Mesenchymal stem cell (in vitro differentiated cells and primary cell): ENCODE data around the gene MBTPS1.

Experiments
- DNase-seq: peaks from one replicate; pipeline ENCODE4 v3.0.0-alpha.2; 2013
- H2AFZ ChIP-seq: one replicate; pipeline ENCODE4 v1.6.1; 2013; ENCODE audit warnings: low read depth, mild to moderate bottlenecking, control low read depth, inconsistent platforms, low read length, moderate library complexity
- H2AK5ac ChIP-seq: 2 replicates; pipeline ENCODE4 v1.6.1; 2013; ENCODE audit warnings: low read length, moderate library complexity, mild to moderate bottlenecking, inconsistent platforms; ENCODE audit not compliant: severe bottlenecking
- H2BK120ac ChIP-seq: one replicate; pipeline ENCODE4 v1.6.1; 2013; ENCODE audit warnings: low read depth, mild to moderate bottlenecking, inconsistent platforms, low read length, moderate library complexity
- H2BK12ac ChIP-seq, 2 experiments: one replicate each; pipeline ENCODE4 v1.6.1; 2013; ENCODE audit warnings: inconsistent platforms in 2 of 2, low read length in 2 of 2, mild to moderate bottlenecking in 2 of 2, moderate library complexity in 2 of 2, control low read depth in 1 of 2
- H2BK15ac ChIP-seq: one replicate; pipeline ENCODE4 v1.6.1; 2013; ENCODE audit warnings: mild to moderate bottlenecking, low read depth, inconsistent platforms; ENCODE audit not compliant: poor library complexity, severe bottlenecking
- H2BK5ac ChIP-seq: 2 replicates; pipeline ENCODE4 v1.6.1; 2013; ENCODE audit warnings: low read depth, mild to moderate bottlenecking, low read length, control low read depth, inconsistent platforms; ENCODE audit not compliant: poor library complexity, severe bottlenecking
- H3K14ac ChIP-seq, 2 experiments: one replicate each; pipeline ENCODE4 v1.6.1; 2013; ENCODE audit warnings: inconsistent platforms in 2 of 2, low read length in 2 of 2, control low read depth in 1 of 2, mild to moderate bottlenecking in 1 of 2, moderate library complexity in 1 of 2
- H3K18ac ChIP-seq, 2 experiments: one replicate each; pipeline ENCODE4 v1.6.1; 2013; ENCODE audit warnings: inconsistent platforms in 2 of 2, low read length in 2 of 2, control low read depth in 1 of 2, low read depth in 1 of 2, mild to moderate bottlenecking in 1 of 2
- H3K23ac ChIP-seq, 2 experiments: one replicate each; pipeline ENCODE4 v1.6.1; 2013; ENCODE audit warnings: inconsistent platforms in 2 of 2, low read length in 2 of 2, mild to moderate bottlenecking in 2 of 2, moderate library complexity in 2 of 2, control low read depth in 1 of 2
- H3K27ac ChIP-seq: 2 replicates; pipeline ENCODE4 v1.5.1; 2013; ENCODE audit warnings: mild to moderate bottlenecking, moderate library complexity, low read length, control low read depth, inconsistent platforms; ENCODE audit not compliant: poor library complexity, severe bottlenecking
- H3K27me3 ChIP-seq, 2 experiments: 2 replicates each; pipeline versions ENCODE4 v1.6.1 to v1.7.0; 2013; ENCODE audit warnings: low read length in 2 of 2, mild to moderate bottlenecking in 2 of 2, moderate library complexity in 2 of 2, control low read depth in 1 of 2, inconsistent platforms in 1 of 2; ENCODE audit not compliant: control insufficient read depth in 1 of 2, insufficient read depth in 1 of 2
- H3K36me3 ChIP-seq, 2 experiments: 2 replicates each; pipeline versions ENCODE4 v1.6.1 to v1.7.0; 2013; ENCODE audit warnings: low read length in 2 of 2, control low read depth in 1 of 2, inconsistent platforms in 1 of 2, low read depth in 1 of 2, mild to moderate bottlenecking in 1 of 2; ENCODE audit not compliant: insufficient read depth in 2 of 2, control insufficient read depth in 1 of 2
- H3K4ac ChIP-seq, 2 experiments: one replicate each; pipeline ENCODE4 v1.6.1; 2013; ENCODE audit warnings: inconsistent platforms in 2 of 2, low read length in 2 of 2, mild to moderate bottlenecking in 2 of 2, moderate library complexity in 2 of 2, control low read depth in 1 of 2, low read depth in 1 of 2
- H3K4me1 ChIP-seq: 2 replicates; pipeline ENCODE4 v1.6.1; 2013; ENCODE audit warnings: low read depth, low read length, control low read depth; ENCODE audit not compliant: control insufficient read depth, insufficient read depth
- H3K4me2 ChIP-seq: 2 replicates; pipeline ENCODE4 v1.6.1; 2013; ENCODE audit warnings: low read length, mild to moderate bottlenecking, inconsistent platforms; ENCODE audit not compliant: poor library complexity, severe bottlenecking
- H3K4me3 ChIP-seq, 2 experiments: 2 replicates each; pipeline versions ENCODE4 v1.5.1 to v1.7.0; 2013; ENCODE audit warnings: low read length in 2 of 2, mild to moderate bottlenecking in 2 of 2, control low read depth in 1 of 2, low read depth in 1 of 2; ENCODE audit not compliant: insufficient read depth in 1 of 2
- H3K79me1 ChIP-seq: replicated peaks from 2 replicates; pipeline ENCODE4 v1.6.1; 2013; ENCODE audit warnings: mild to moderate bottlenecking, control low read depth, low read length, inconsistent platforms; ENCODE audit not compliant: poor library complexity, severe bottlenecking
- H3K9ac ChIP-seq: 2 replicates; pipeline ENCODE4 v1.7.0; 2013; ENCODE audit warnings: mild to moderate bottlenecking, low read length, moderate library complexity
- H3K9me3 ChIP-seq: 2 replicates; pipeline ENCODE4 v1.7.0; 2013; ENCODE audit warnings: mild to moderate bottlenecking, low read length; ENCODE audit not compliant: control insufficient read depth
- H4K8ac ChIP-seq: one replicate; pipeline ENCODE4 v1.6.1; 2013; ENCODE audit warnings: inconsistent platforms, mild to moderate bottlenecking, low read length, moderate library complexity
- H4K91ac ChIP-seq: one replicate; pipeline ENCODE4 v1.6.1; 2013; ENCODE audit warnings: mild to moderate bottlenecking, low read length, inconsistent platforms
- WGBS: methylation state at CpG from one replicate; pipeline ENCODE4 v1.1.7; 2013; ENCODE audit warnings: mixed read lengths; 5-methylcytosine and 5-hydroxymethylcytosine counted together

Gene MBTPS1

DNA sequence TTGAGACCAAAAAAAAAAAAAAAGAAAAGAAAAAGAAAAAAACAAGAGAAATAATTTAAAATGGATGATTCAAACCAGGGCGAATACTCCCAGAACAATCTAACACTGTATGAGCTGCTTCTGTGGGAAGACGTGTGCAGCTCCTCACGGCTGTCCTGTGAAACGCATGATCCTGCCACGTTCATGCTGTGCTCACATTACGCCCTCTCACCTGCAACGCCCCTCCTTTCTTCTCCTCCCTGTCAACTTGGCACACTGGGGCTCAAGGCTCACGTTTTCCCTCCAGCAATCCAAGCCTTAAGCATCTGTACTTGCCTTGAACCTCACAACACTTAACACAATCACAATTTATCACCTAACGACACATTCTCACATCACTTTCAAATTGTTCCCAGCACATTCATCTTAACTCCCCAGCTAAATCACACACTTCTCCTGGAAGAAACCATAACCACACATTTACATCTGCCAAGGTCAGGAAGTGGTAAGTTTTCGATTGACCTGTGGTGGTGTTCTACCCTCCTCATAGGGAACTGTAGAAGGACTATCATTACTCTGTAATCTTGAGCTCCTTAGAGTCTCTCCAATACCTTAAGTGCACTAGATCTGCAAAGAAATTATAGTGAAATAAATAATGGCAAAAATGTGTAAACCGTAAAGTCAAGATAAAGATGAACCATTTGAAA is 29.1 kb downstream of the MBTPS1 start:
- Histone ChIP-seq H3K9ac (no peak overlapping the region), H2BK5ac (no peak overlapping the region), H3K14ac (no peak overlapping the region), H3K18ac (no peak overlapping the region), H3K4me1 (no peaks in the 10 kb centered on the region), H2BK12ac (no peak overlapping the region), H3K36me3 (peaks cover 54 to 94% of the 10 kb centered on the region in 2 experiments), H3K4ac (no peak overlapping the region), H3K4me2 (no peak overlapping the region), H3K79me1 (peaks cover 14% of the 10 kb centered on the region), H2AK5ac (no peak overlapping the region), H2BK120ac (no peak overlapping the region), H3K27me3 (no peaks in the 10 kb centered on the region), H3K27ac (no peak overlapping the region), H2BK15ac (no peak overlapping the region), H3K4me3 (no peak overlapping the region), H3K23ac (no peak overlapping the region), H4K91ac (peak overlapping the region; percentile 56), H4K8ac (peak overlapping the region; percentile 31), H2AFZ (no peak overlapping the region), H3K9me3 (no peaks in the 10 kb centered on the region)
- WGBS: 91% methylated on average over 10 of the region's 11 CpGs
- no peak for DNase-seq

DNA sequence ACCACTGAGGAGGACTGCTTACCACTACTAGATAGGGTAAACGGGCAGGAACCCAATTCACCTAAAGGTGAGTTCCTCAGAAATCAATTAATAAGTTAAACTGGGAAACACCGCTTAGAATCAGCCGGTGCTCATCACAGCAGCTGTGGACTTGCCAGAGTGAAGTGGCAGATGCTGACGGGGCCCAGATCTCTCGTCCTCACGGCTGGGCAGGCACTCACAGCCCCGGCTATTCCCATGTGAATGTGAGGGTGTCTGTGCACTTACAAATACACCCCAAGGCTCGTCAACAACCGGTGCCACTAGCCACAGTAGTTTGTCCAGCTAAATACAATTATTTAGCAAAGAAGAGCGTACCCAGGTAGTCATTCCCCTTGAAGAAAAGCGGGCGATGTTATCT is 29.7 kb downstream of the MBTPS1 start:
- no peak for DNase-seq
- Histone ChIP-seq H3K4me1 (no peaks in the 10 kb centered on the region), H2AK5ac (no peak overlapping the region), H3K9ac (no peak overlapping the region), H2BK15ac (no peak overlapping the region), H2BK5ac (no peak overlapping the region), H2BK12ac (no peak overlapping the region), H3K27ac (no peak overlapping the region), H3K27me3 (no peaks in the 10 kb centered on the region), H3K4me3 (no peak overlapping the region), H4K91ac (no peak overlapping the region), H3K23ac (no peak overlapping the region), H3K14ac (no peak overlapping the region), H3K4me2 (no peak overlapping the region), H3K79me1 (peaks cover 17% of the 10 kb centered on the region), H2BK120ac (no peak overlapping the region), H3K18ac (no peak overlapping the region), H2AFZ (no peak overlapping the region), H3K36me3 (peaks cover 57 to 94% of the 10 kb centered on the region in 2 experiments), H3K9me3 (no peaks in the 10 kb centered on the region), H4K8ac (no peak overlapping the region), H3K4ac (no peak overlapping the region)
- 90% methylated on average over 10 of the region's 12 CpGs for WGBS

DNA sequence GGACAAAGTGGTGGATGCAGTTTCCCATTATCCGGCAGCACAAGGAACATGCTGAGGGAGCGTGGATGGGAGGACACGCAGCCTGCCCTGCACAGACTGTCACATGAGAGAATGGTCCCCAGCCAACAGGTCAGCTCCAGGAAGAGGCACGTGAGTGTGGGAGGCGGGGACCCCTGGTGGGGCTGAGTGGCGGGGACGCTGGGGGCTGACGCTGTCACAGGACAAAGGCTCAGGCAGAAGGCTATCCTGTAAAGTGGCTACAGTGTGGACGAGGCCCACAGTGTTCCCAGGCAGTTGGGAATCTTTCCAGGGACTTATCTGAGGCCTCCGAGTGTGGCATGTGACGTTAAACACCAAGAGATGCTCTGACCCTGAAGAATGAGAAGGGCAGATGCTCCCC is 30.4 kb downstream of the MBTPS1 start:
- H3K9ac ChIP-seq: no peak overlapping the region
- peaks cover 60 to 94% of the 10 kb centered on the region in 2 experiments for H3K36me3 ChIP-seq
- no peak overlapping the region for H3K27ac ChIP-seq
- H3K9me3 ChIP-seq: no peaks in the 10 kb centered on the region
- H3K14ac ChIP-seq: no peak overlapping the region
- no peak overlapping the region for H4K8ac ChIP-seq
- H3K4ac ChIP-seq: no peak overlapping the region
- H3K4me1 ChIP-seq: no peaks in the 10 kb centered on the region
- no peak overlapping the region for H2AFZ ChIP-seq
- no peak overlapping the region for H3K18ac ChIP-seq
- no peak for DNase-seq
- no peak overlapping the region for H2BK12ac ChIP-seq
- no peak overlapping the region for H3K4me3 ChIP-seq
- WGBS: 88% methylated on average over 11 of the region's 11 CpGs
- H2BK5ac ChIP-seq: no peak overlapping the region
- H2AK5ac ChIP-seq: no peak overlapping the region
- H3K23ac ChIP-seq: no peak overlapping the region
- no peak overlapping the region for H4K91ac ChIP-seq
- H3K27me3 ChIP-seq: no peaks in the 10 kb centered on the region
- no peak overlapping the region for H3K4me2 ChIP-seq
- H2BK15ac ChIP-seq: no peak overlapping the region
- H3K79me1 ChIP-seq: peaks cover 22% of the 10 kb centered on the region
- H2BK120ac ChIP-seq: no peak overlapping the region

DNA sequence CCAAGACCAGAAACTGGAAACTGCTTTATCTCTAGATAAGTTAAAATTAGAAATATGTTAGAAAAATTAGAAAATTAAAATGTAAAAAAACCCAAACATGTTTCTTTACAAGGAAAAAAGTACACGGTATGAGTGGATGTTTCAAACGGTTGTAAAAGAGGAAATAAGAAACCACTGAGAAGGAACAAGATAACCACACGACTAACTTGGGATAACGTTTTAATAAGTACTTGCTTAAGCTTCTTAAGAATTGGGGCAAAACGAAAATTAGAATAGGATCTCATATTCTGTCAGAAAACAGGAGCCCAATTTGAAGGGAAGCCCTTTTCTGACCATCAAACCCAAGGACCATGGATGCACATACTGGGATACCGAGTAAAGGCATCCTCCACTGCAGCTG is 31.0 kb downstream of the MBTPS1 start:
- no peak overlapping the region for H3K4me3 ChIP-seq
- no peak for DNase-seq
- H4K8ac ChIP-seq: no peak overlapping the region
- H3K9me3 ChIP-seq: no peaks in the 10 kb centered on the region
- no peak overlapping the region for H2AK5ac ChIP-seq
- H2BK15ac ChIP-seq: no peak overlapping the region
- H3K14ac ChIP-seq: no peak overlapping the region
- no peak overlapping the region for H2BK120ac ChIP-seq
- H3K9ac ChIP-seq: no peak overlapping the region
- H3K23ac ChIP-seq: no peak overlapping the region
- H3K18ac ChIP-seq: no peak overlapping the region
- 95% methylated on average over 6 of the region's 6 CpGs for WGBS
- H3K36me3 ChIP-seq: peaks cover 59 to 94% of the 10 kb centered on the region in 2 experiments
- H3K27ac ChIP-seq: no peak overlapping the region
- no peak overlapping the region for H2AFZ ChIP-seq
- H3K4me2 ChIP-seq: no peak overlapping the region
- no peak overlapping the region for H2BK5ac ChIP-seq
- H3K27me3 ChIP-seq: no peaks in the 10 kb centered on the region
- no peak overlapping the region for H2BK12ac ChIP-seq
- H3K4ac ChIP-seq: no peak overlapping the region
- peaks cover 25% of the 10 kb centered on the region for H3K79me1 ChIP-seq
- H3K4me1 ChIP-seq: no peaks in the 10 kb centered on the region
- H4K91ac ChIP-seq: no peak overlapping the region
